SU-DHL-6 (cell line): Measurements from ENCODE around the gene PRX.

Experiments used
- H2AFZ ChIP-seq: fragments of 200-600 bp; sonication (generic); 2 replicates; pipeline ENCODE4 v1.6.1; 2014; ENCODE audit warnings: low read depth, mild to moderate bottlenecking, moderate library complexity, mixed read lengths, antibody characterized with exemption, low read length; ENCODE audit not compliant: severe bottlenecking
- H3F3A ChIP-seq: fragments of 200-600 bp; shearing (Covaris generic); 2 replicates; pipeline ENCODE4 v1.6.0; 2016; ENCODE audit warnings: antibody characterized with exemption, mild to moderate bottlenecking; ENCODE audit not compliant: insufficient read depth
- H3K27ac ChIP-seq: fragments of 200-600 bp; sonication (generic); 2 replicates; pipeline ENCODE4 v1.5.1; 2016; ENCODE audit warnings: low read depth, mild to moderate bottlenecking, low read length, moderate library complexity, mixed read lengths
- H3K27me3 ChIP-seq: fragments of 200-600 bp; sonication (generic), shearing (Covaris generic); 2 replicates; pipeline ENCODE4 v1.6.0; 2014; ENCODE audit warnings: mild to moderate bottlenecking, low read length
- H3K36me3 ChIP-seq: fragments of 200-600 bp; sonication (generic); 2 replicates; pipeline ENCODE4 v1.6.1; 2014; ENCODE audit warnings: mild to moderate bottlenecking, low read length, mixed read lengths
- H3K4me2 ChIP-seq: fragments of 300-600, 200-600 bp; shearing (Covaris generic), sonication (generic); 2 replicates; pipeline ENCODE4 v1.6.0; 2014; ENCODE audit warnings: low read length, low read depth, mild to moderate bottlenecking; ENCODE audit not compliant: poor library complexity, severe bottlenecking
- H3K4me3 ChIP-seq: fragments of 200-600 bp; sonication (generic); 2 replicates; pipeline ENCODE4 v1.5.1; 2014; ENCODE audit warnings: antibody characterized with exemption, low read length, mild to moderate bottlenecking, mixed read lengths; ENCODE audit not compliant: insufficient read depth, poor library complexity, severe bottlenecking
- H3K79me2 ChIP-seq: fragments of 200-600 bp; sonication (generic); 2 replicates; pipeline ENCODE4 v1.6.1; 2014; ENCODE audit warnings: mild to moderate bottlenecking, low read length, moderate library complexity; ENCODE audit not compliant: insufficient read depth
- H3K9ac ChIP-seq: fragments of 200-600 bp; sonication (generic); 2 replicates; pipeline ENCODE4 v1.7.0; 2014; ENCODE audit warnings: mild to moderate bottlenecking, low read length
- H3K9me2 ChIP-seq: fragments of 200-600 bp; sonication (generic); replicated peaks from 2 replicates; pipeline ENCODE4 v1.6.1; 2014; ENCODE audit warnings: low read length; ENCODE audit not compliant: insufficient read depth
- H3K9me3 ChIP-seq: fragments of 200-600 bp; sonication (generic); 2 replicates; pipeline ENCODE4 v1.6.1; 2014; ENCODE audit warnings: low read length, mixed read lengths; ENCODE audit not compliant: insufficient read depth
- H4K20me1 ChIP-seq: fragments of 200-600 bp; sonication (generic); 2 replicates; pipeline ENCODE4 v1.6.1; 2014; ENCODE audit warnings: low read depth, mild to moderate bottlenecking, antibody characterized with exemption, low read length, moderate library complexity, mixed read lengths
- CTCF ChIP-seq: fragments of 200-600 bp; sonication (generic); IDR thresholded peaks from one replicate; pipeline ENCODE4 v1.5.1; 2017; ENCODE audit warnings: antibody characterized with exemption, mild to moderate bottlenecking, low read length, moderate library complexity; ENCODE audit not compliant: insufficient read depth, poor library complexity, severe bottlenecking
- EZH2phosphoT487 ChIP-seq: fragments of 200-600 bp; sonication (generic), shearing (Covaris generic); conservative IDR thresholded peaks from 2 replicates; pipeline ENCODE4 v1.6.1; 2018; ENCODE audit warnings: mild to moderate bottlenecking, antibody characterized with exemption, low read length, moderate library complexity, mixed read lengths

PRX gene

GRCh38 chr19:40393894-40394815, 19.0 kb downstream of the PRX start:
- H3K27ac ChIP-seq: no peak overlapping the region
- TF ChIP-seq EZH2phosphoT487 (no peak), CTCF (no peak)
- no peaks in the 10 kb centered on the region for H4K20me1 ChIP-seq
- H3F3A ChIP-seq: no peaks in the 10 kb centered on the region
- no peak overlapping the region for H3K4me2 ChIP-seq
- no peak overlapping the region for H2AFZ ChIP-seq
- no peaks in the 10 kb centered on the region for H3K9me2 ChIP-seq
- no peaks in the 10 kb centered on the region for H3K9me3 ChIP-seq
- no peak overlapping the region for H3K9ac ChIP-seq
- no peak overlapping the region for H3K4me3 ChIP-seq
- no peaks in the 10 kb centered on the region for H3K79me2 ChIP-seq
- no peaks in the 10 kb centered on the region for H3K36me3 ChIP-seq
- no peaks in the 10 kb centered on the region for H3K27me3 ChIP-seq

- Histone ChIP-seq H3K9me2 (no peaks in the 10 kb centered on the region), H4K20me1 (no peaks in the 10 kb centered on the region), H3K9me3 (no peaks in the 10 kb centered on the region), H3K27me3 (no peaks in the 10 kb centered on the region), H3F3A (no peaks in the 10 kb centered on the region), H3K36me3 (no peaks in the 10 kb centered on the region), H2AFZ (no peak overlapping the region), H3K4me2 (no peak overlapping the region), H3K4me3 (no peak overlapping the region), H3K9ac (no peak overlapping the region), H3K27ac (no peak overlapping the region), H3K79me2 (no peaks in the 10 kb centered on the region)
- TF ChIP-seq CTCF (no peak), EZH2phosphoT487 (no peak)
These were observed 20.2 kb downstream of the PRX start for GRCh38 chr19:40392894-40393517.

GRCh38 chr19:40392123-40392522, 21.1 kb downstream of the PRX start:
- H3K9me3 ChIP-seq: no peaks in the 10 kb centered on the region
- H3K27me3 ChIP-seq: no peaks in the 10 kb centered on the region
- H4K20me1 ChIP-seq: no peaks in the 10 kb centered on the region
- no peak overlapping the region for H3K27ac ChIP-seq
- H3K9ac ChIP-seq: no peak overlapping the region
- no peak overlapping the region for H3K4me3 ChIP-seq
- no peaks in the 10 kb centered on the region for H3K36me3 ChIP-seq
- H3K79me2 ChIP-seq: no peaks in the 10 kb centered on the region
- no peak overlapping the region for H2AFZ ChIP-seq
- TF ChIP-seq EZH2phosphoT487 (no peak), CTCF (no peak)
- H3K4me2 ChIP-seq: no peak overlapping the region
- no peaks in the 10 kb centered on the region for H3K9me2 ChIP-seq
- H3F3A ChIP-seq: no peaks in the 10 kb centered on the region
